GM23248 (cell line): ENCODE results near the gene VRK2.

Experiments used
- EZH2 ChIP-seq: fragments of 200-600 bp; sonication (generic); IDR thresholded peaks from 2 replicates; pipeline ENCODE4 v1.6.1; 2018; ENCODE audit warnings: antibody characterized with exemption, mild to moderate bottlenecking; ENCODE audit not compliant: insufficient read depth, poor library complexity, severe bottlenecking
- EZH2phosphoT487 ChIP-seq: fragments of 200-600 bp; sonication (generic); IDR thresholded peaks from 2 replicates; pipeline ENCODE4 v1.6.1; 2018; ENCODE audit warnings: antibody characterized with exemption, moderate library complexity, mild to moderate bottlenecking, low read depth; ENCODE audit not compliant: insufficient read depth

DNA sequence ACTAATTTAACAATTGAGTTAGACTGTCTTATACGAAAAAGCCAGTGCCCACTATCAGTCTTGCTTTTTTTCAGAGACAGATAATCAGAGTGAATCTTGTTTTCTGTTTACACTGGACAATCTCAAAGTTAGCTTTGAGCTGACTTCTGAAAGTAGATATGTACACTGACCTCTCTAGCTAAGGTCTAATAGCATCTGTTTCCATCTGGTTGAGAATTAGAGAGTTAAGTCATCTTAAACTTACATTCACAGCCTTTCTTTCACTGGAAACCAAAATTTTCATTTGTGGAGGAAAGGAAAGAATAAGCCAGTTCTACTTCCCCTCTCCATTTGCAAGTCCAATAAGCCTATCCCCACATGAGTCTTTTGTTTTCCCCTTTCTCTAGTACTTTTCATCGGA lies 89.3 kb downstream of the VRK2 start:
- no peak for TF ChIP-seq EZH2
- TF ChIP-seq EZH2phosphoT487: no peak
